CD8-positive, alpha-beta memory T cell (primary cell): ENCODE results near the gene BRWD1. TPM values are rescaled to one million over a fixed set of nuclear protein-coding genes. Genes with fewer than 3 reads are reported as not detected.
A peak's percentile ranks its signal among the peaks of the same experiment; 100 is the strongest.

Experiments
- CTCF ChIA-PET: fragments of 350-600 bp; sonication (Branson Sonifier 250); formaldehyde crosslinking; loops from one replicate; lab custom pipeline; 2021; ENCODE audit warnings: antibody characterized with exemption; lab: Charles Lee
- POLR2A ChIA-PET: fragments of 350-600 bp; sonication (Branson Sonifier 250); formaldehyde crosslinking; loops from one replicate; lab custom pipeline; 2021; ENCODE audit warnings: antibody characterized with exemption; lab: Charles Lee
- DNase-seq, 5 donors: peaks; one replicate each; pipeline versions ENCODE4 v3.0.0 to v3.0.0-alpha.2; 2020 to 2022; ENCODE audit warnings: mixed read lengths in 1 of 5
- H3K27ac ChIP-seq: one replicate; pipeline ENCODE4 v1.7.0; 2013; ENCODE audit warnings: low read depth, mild to moderate bottlenecking, low read length, moderate library complexity
- H3K27me3 ChIP-seq: 2 replicates; pipeline ENCODE4 v1.7.0; 2013; ENCODE audit warnings: low read length, mild to moderate bottlenecking; ENCODE audit not compliant: insufficient read depth, poor library complexity, severe bottlenecking
- H3K36me3 ChIP-seq: 2 replicates; pipeline ENCODE4 v1.7.0; 2013; ENCODE audit warnings: mild to moderate bottlenecking, low read length, moderate library complexity; ENCODE audit not compliant: insufficient read depth
- H3K4me1 ChIP-seq: 2 replicates; pipeline ENCODE4 v1.7.0; 2013; ENCODE audit warnings: mild to moderate bottlenecking, low read length, moderate library complexity; ENCODE audit not compliant: insufficient read depth
- H3K4me3 ChIP-seq: 2 replicates; pipeline ENCODE4 v1.7.0; 2013; ENCODE audit warnings: mild to moderate bottlenecking, low read length
- H3K9me3 ChIP-seq: 2 replicates; pipeline ENCODE4 v1.7.0; 2013; ENCODE audit warnings: mild to moderate bottlenecking, low read length
- H3K27ac Mint-ChIP-seq, 8 donors: one replicate each; pipeline ENCODE4 v1.8.0; 2020 to 2021; ENCODE audit warnings: mixed read lengths in 8 of 8, mild to moderate bottlenecking in 6 of 8, inconsistent platforms in 3 of 8, moderate library complexity in 3 of 8
- H3K27me3 Mint-ChIP-seq, 2 donors: one replicate each; pipeline ENCODE4 v1.8.0; 2020 to 2021; ENCODE audit warnings: mixed read lengths in 2 of 2, mild to moderate bottlenecking in 1 of 2, moderate library complexity in 1 of 2
- H3K36me3 Mint-ChIP-seq, 3 donors: one replicate each; pipeline ENCODE4 v1.8.0; 2020 to 2021; ENCODE audit warnings: mixed read lengths in 3 of 3, inconsistent platforms in 1 of 3, mild to moderate bottlenecking in 1 of 3
- H3K4me1 Mint-ChIP-seq, 3 donors: one replicate each; pipeline ENCODE4 v1.8.0; 2020 to 2021; ENCODE audit warnings: mixed read lengths in 3 of 3, inconsistent platforms in 1 of 3, mild to moderate bottlenecking in 1 of 3
- H3K4me3 Mint-ChIP-seq, 7 donors: one replicate each; pipeline ENCODE4 v1.8.0; 2020 to 2021; ENCODE audit warnings: mixed read lengths in 7 of 7, mild to moderate bottlenecking in 6 of 7, moderate library complexity in 4 of 7, inconsistent platforms in 2 of 7
- H3K9me3 Mint-ChIP-seq, 5 donors: one replicate each; pipeline ENCODE4 v1.8.0; 2020 to 2022; ENCODE audit warnings: mixed read lengths in 5 of 5, mild to moderate bottlenecking in 3 of 5, moderate library complexity in 2 of 5, inconsistent platforms in 1 of 5
- polyA plus RNA-seq: library from polyadenylated mRNA; unstranded; fragments of 300-500 nt; fragmentation: Illumina TruSeq; gene quantifications from one replicate; pipeline ENCODE4 v1.2.3, GENCODE V29; 2021
- total RNA-seq, 2 experiments: library from RNA; stranded (reverse); gene quantifications; one replicate each; pipeline ENCODE4 v1.2.3, GENCODE V29; 2021

The BRWD1 gene
- total and polyA plus RNA-seq, 3 experiments from 2014 or later: 23.5 to 37.3 (median 25.8) TPM

- Mint-ChIP-seq H3K9me3 (peaks cover 0 to 2% (median 0%) of the 10 kb centered on the region in 5 donors), H3K27ac (peak within 1 kb of the TSS; percentile 97 to 99 (median 98)), H3K27me3 (peaks cover 3 to 6% of the 10 kb centered on the region in 2 donors), H3K4me1 (peaks cover 37 to 46% (median 38%) of the 10 kb centered on the region in 3 donors), H3K36me3 (peaks cover 0 to 45% (median 8%) of the 10 kb centered on the region in 3 donors), H3K4me3 (peak within 1 kb of the TSS; percentile 93 to 99 (median 96))
- Histone ChIP-seq H3K9me3 (no peaks in the 10 kb centered on the region), H3K4me1 (peaks cover 32% of the 10 kb centered on the region), H3K36me3 (peaks cover 14% of the 10 kb centered on the region), H3K4me3 (peak within 1 kb of the TSS; percentile 97), H3K27ac (peak within 1 kb of the TSS; percentile 94), H3K27me3 (no peaks in the 10 kb centered on the region)
- ChIA-PET CTCF (interaction anchor here (0.9 to 5.0 kb wide), 6 partner anchors 27 to 45 kb away, joined by 3 to 30 read pairs (median 3); partner anchors contain the start of gene BRWD1), POLR2A (interaction anchor here (0.6 to 5.2 kb wide), 8 partner anchors 21 to 165 kb away, joined by 3 to 88 read pairs (median 6); partner anchors contain the start of genes BRWD1 and PSMG1)
- DNase-seq: peak; percentile 84 to 92 (median 88)
Measured at GRCh38 chr21:39348355-39349210, 35.2 kb upstream of the BRWD1 start, which contains the start of gene HMGN1. HMGN1 (minus strand) TSS chr21:39349088; CDS start chr21:39348917, 171 bp downstream.

GRCh38 chr21:39348040-39348354 is 34.6 kb upstream of the BRWD1 start:
- Histone ChIP-seq H3K27me3 (no peaks in the 10 kb centered on the region), H3K4me1 (peaks cover 32% of the 10 kb centered on the region), H3K9me3 (no peaks in the 10 kb centered on the region), H3K27ac (peak overlapping the region; percentile 94), H3K36me3 (peaks cover 19% of the 10 kb centered on the region), H3K4me3 (peak overlapping the region; percentile 92)
- ChIA-PET CTCF (interaction anchor here (0.9 to 5.0 kb wide), 5 partner anchors 31 to 46 kb away, joined by 3 to 30 read pairs (median 3); partner anchors contain the start of gene BRWD1), POLR2A (interaction anchor here (0.7 to 5.2 kb wide), 7 partner anchors 11 to 164 kb away, joined by 3 to 88 read pairs (median 7); partner anchors contain the start of genes BRWD1 and PSMG1)
- H3K27me3 Mint-ChIP-seq: peaks cover 3 to 6% of the 10 kb centered on the region in 2 donors
- H3K9me3 Mint-ChIP-seq: peaks cover 0 to 2% (median 0%) of the 10 kb centered on the region in 5 donors
- H3K27ac Mint-ChIP-seq: peak overlapping the region; percentile 92 to 97 (median 95)
- DNase-seq: peak in 1 of 5 donors; percentile 5
- H3K4me3 Mint-ChIP-seq: peak overlapping the region; percentile 91 to 99 (median 94)
- peaks cover 5 to 51% (median 13%) of the 10 kb centered on the region in 3 donors for H3K36me3 Mint-ChIP-seq
- peaks cover 37 to 49% (median 38%) of the 10 kb centered on the region in 3 donors for H3K4me1 Mint-ChIP-seq

- peaks cover 32% of the 10 kb centered on the region for H3K4me1 ChIP-seq
- peak overlapping the region; percentile 94 for H3K27ac ChIP-seq
- peak overlapping the region; percentile 92 for H3K4me3 ChIP-seq
- Mint-ChIP-seq H3K9me3 (peaks cover 0 to 2% (median 0%) of the 10 kb centered on the region in 5 donors), H3K4me1 (peaks cover 37 to 49% (median 38%) of the 10 kb centered on the region in 3 donors), H3K27me3 (peaks cover 3 to 6% of the 10 kb centered on the region in 2 donors), H3K27ac (peak overlapping the region; percentile 92 to 97 (median 95)), H3K4me3 (peak overlapping the region; percentile 91 to 99 (median 94)), H3K36me3 (peaks cover 5 to 55% (median 14%) of the 10 kb centered on the region in 3 donors)
- ChIA-PET POLR2A (interaction anchor here (1.3 to 5.2 kb wide), 5 partner anchors 10 to 164 kb away, joined by 4 to 88 read pairs (median 9); partner anchors contain the start of genes BRWD1 and PSMG1), CTCF (interaction anchor here (0.9 to 5.0 kb wide), 4 partner anchors 30 to 44 kb away, joined by 3 to 30 read pairs (median 7); partner anchors contain the start of gene BRWD1)
- H3K27me3 ChIP-seq: no peaks in the 10 kb centered on the region
- no peaks in the 10 kb centered on the region for H3K9me3 ChIP-seq
- peaks cover 19% of the 10 kb centered on the region for H3K36me3 ChIP-seq
- DNase-seq: no peak
Measured at GRCh38 chr21:39347537-39347936, 34.1 kb upstream of the BRWD1 start.

- peaks cover 0 to 2% (median 0%) of the 10 kb centered on the region in 5 donors for H3K9me3 Mint-ChIP-seq
- peaks cover 3 to 6% of the 10 kb centered on the region in 2 donors for H3K27me3 Mint-ChIP-seq
- ChIA-PET POLR2A (interaction anchor here (1.3 to 5.2 kb wide), 4 partner anchors 10 to 163 kb away, joined by 4 to 88 read pairs (median 8); partner anchors contain the start of genes BRWD1 and PSMG1), CTCF (interaction anchor here (1.4 to 5.0 kb wide), 3 partner anchors 33 to 43 kb away, joined by 3 to 30 read pairs (median 11); partner anchors contain the start of gene BRWD1)
- peak overlapping the region in 7 of 8 donors; percentile 26 to 94 (median 83) for H3K27ac Mint-ChIP-seq
- Histone ChIP-seq H3K27me3 (no peaks in the 10 kb centered on the region), H3K4me3 (peak overlapping the region; percentile 29), H3K9me3 (no peaks in the 10 kb centered on the region), H3K36me3 (peaks cover 19% of the 10 kb centered on the region), H3K27ac (peak overlapping the region; percentile 94), H3K4me1 (peaks cover 32% of the 10 kb centered on the region)
- H3K36me3 Mint-ChIP-seq: peaks cover 5 to 63% (median 16%) of the 10 kb centered on the region in 3 donors
- DNase-seq: no peak
- peak overlapping the region; percentile 38 to 93 (median 77) for H3K4me3 Mint-ChIP-seq
- peaks cover 37 to 49% (median 38%) of the 10 kb centered on the region in 3 donors for H3K4me1 Mint-ChIP-seq
Measured at GRCh38 chr21:39346671-39347331, 33.4 kb upstream of the BRWD1 start.

GRCh38 chr21:39346206-39346605 is 32.8 kb upstream of the BRWD1 start:
- Histone ChIP-seq H3K9me3 (no peaks in the 10 kb centered on the region), H3K27me3 (no peaks in the 10 kb centered on the region), H3K4me3 (no peak overlapping the region), H3K4me1 (peaks cover 32% of the 10 kb centered on the region), H3K36me3 (peaks cover 19% of the 10 kb centered on the region), H3K27ac (no peak overlapping the region)
- Mint-ChIP-seq H3K9me3 (peaks cover 0 to 2% (median 0%) of the 10 kb centered on the region in 5 donors), H3K27me3 (peaks cover 1 to 6% of the 10 kb centered on the region in 2 donors), H3K4me3 (peak overlapping the region in 5 of 7 donors; percentile 19 to 91 (median 77)), H3K4me1 (peaks cover 37 to 49% (median 38%) of the 10 kb centered on the region in 3 donors), H3K36me3 (peaks cover 5 to 68% (median 16%) of the 10 kb centered on the region in 3 donors), H3K27ac (peak overlapping the region in 4 of 8 donors; percentile 32 to 94 (median 81))
- DNase-seq: no peak
- CTCF ChIA-PET: interaction anchor here (2.5 to 5.0 kb wide), 2 partner anchors 33 to 41 kb away, joined by 11 to 30 read pairs; partner anchors contain the start of gene BRWD1
- POLR2A ChIA-PET: interaction anchor here (5.2 kb wide), 1 partner anchor 32 kb away, joined by 88 read pairs; the partner anchor contains the start of gene BRWD1

- H3K4me1 ChIP-seq: peaks cover 32% of the 10 kb centered on the region
- peaks cover 0 to 1% (median 0%) of the 10 kb centered on the region in 5 donors for H3K9me3 Mint-ChIP-seq
- H3K36me3 Mint-ChIP-seq: peaks cover 5 to 72% (median 16%) of the 10 kb centered on the region in 3 donors
- ChIA-PET CTCF (interaction anchor here (2.5 to 5.0 kb wide), 2 partner anchors 32 to 42 kb away, joined by 11 to 30 read pairs; partner anchors contain the start of gene BRWD1), POLR2A (interaction anchor here (0.7 to 5.2 kb wide), 2 partner anchors 32 to 44 kb away, joined by 3 to 88 read pairs; partner anchors contain the start of gene BRWD1)
- H3K4me3 Mint-ChIP-seq: peak overlapping the region in 1 of 7 donors; percentile 77
- H3K9me3 ChIP-seq: no peaks in the 10 kb centered on the region
- H3K27me3 ChIP-seq: no peaks in the 10 kb centered on the region
- H3K27ac ChIP-seq: no peak overlapping the region
- DNase-seq: no peak
- H3K36me3 ChIP-seq: peaks cover 19% of the 10 kb centered on the region
- H3K4me3 ChIP-seq: no peak overlapping the region
- H3K4me1 Mint-ChIP-seq: peaks cover 37 to 49% (median 39%) of the 10 kb centered on the region in 3 donors
- peaks cover 0 to 6% of the 10 kb centered on the region in 2 donors for H3K27me3 Mint-ChIP-seq
- peak overlapping the region in 6 of 8 donors; percentile 32 to 83 (median 47) for H3K27ac Mint-ChIP-seq
Measured at GRCh38 chr21:39345440-39345839, 32.0 kb upstream of the BRWD1 start.
